Measurements from ENCODE around the gene ZNF211.

- TF ChIP-seq CTCF (IDR thresholded peaks at IDR 0.05 in 4 of 5, conservative IDR thresholded peaks at IDR 0.05 in 1 of 5) (no peak), POLR2A (IDR thresholded peaks at IDR 0.05) (no peak)
These were observed 45.4 kb upstream of the ZNF211 start for GRCh38 chr19:57587529-57587928.
